DMS53 treated with DMSO at 0.1 percent for 48 hours (cell line): ENCODE data around the gene FAM83G.

Source experiments
- DNase-seq: peaks from one replicate; lab custom pipeline; 2025; ENCODE audit not compliant: unreplicated experiment; lab: John Stamatoyannopoulos, UW

The FAM83G gene

DNA sequence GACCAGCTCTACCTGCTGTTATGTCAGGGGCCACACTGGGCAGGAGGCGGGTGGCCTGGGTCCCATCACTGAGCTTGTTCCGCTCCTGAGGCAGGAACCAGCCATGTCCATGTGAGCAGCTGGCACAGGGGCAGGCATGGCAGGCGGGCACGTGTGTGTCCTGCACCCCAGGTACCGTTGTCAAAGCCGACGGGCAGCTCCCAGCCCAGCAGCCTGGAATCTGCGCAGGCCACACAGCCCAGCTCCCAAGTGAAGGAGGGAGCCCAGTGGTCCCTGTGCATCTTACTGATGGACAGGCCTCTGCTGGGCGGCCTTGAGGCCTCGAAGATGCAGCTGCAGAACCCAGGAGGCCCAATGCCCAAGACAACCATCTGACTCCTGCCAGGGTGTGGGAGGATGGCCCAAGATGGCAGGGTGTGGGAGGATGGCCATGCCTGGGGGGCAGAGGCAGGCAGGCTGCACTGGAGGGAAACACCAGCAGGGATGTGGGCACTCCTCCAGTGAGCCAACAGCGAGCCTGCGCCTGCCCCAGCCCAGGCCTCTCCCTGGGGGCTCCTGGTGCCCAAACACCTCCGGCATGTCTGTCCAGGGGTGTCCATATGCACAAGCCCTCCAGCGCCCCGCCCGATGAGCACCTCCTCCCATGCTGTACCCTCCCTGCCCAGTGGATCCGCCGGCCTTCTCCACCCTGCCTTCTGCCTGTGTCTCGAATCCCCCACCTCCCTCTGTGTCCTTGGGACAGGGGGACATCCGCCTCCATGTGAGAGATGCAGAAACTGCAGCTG is 12.8 kb downstream of the FAM83G start:
- DNase-seq: no peak

DNA sequence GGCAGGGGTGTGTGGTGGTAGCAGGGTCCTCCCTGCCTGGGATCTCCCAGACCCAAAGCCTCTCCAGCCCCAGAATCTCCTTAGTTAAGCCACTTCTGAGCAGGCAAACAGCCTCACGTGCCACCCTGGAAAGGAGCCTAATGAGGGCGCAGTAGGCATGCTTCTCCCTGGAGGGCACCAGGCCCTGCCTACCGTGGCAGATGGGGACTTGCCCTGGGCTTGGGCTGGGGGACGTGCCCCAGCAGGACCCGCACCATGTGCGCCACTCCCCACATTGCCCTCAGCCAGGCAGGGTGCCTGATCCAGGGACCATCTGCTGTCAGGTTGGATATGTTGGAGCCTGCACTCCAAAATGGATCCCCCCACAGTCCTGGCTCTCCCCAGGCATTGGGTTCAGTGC is 14.2 kb downstream of the FAM83G start:
- DNase-seq: no peak

DNA sequence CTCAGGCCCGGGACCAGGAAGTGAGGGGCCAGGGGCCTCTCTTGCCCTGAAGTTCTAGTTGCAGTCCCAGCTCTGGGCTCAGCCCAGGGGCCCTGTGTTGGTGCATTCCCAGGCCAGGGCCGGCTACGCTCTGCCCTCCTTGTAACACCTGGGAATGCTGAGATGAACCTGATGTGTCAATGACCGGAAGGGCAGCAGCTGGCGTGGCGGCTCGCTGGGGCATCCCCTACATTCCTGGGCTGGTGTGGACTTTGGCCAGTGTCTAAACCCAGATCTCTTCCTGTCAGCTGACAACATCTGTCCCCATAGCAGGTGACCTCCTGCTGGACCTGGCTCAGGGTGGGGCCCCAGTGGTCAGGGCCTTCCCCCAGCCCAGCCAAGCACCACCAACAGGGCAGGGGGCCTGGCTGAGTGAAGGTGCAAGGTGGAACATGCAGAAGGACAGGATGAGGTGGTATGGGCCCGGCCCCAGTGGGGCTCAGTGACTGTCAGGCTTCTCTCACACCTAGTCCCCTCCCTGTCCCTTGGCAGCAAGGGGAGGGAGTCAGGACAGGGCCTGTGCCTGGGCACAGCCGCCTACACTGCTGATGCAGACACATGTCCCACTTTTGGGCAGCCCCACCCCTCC is 15.9 kb downstream of the FAM83G start:
- peak; percentile 21 for DNase-seq

DNA sequence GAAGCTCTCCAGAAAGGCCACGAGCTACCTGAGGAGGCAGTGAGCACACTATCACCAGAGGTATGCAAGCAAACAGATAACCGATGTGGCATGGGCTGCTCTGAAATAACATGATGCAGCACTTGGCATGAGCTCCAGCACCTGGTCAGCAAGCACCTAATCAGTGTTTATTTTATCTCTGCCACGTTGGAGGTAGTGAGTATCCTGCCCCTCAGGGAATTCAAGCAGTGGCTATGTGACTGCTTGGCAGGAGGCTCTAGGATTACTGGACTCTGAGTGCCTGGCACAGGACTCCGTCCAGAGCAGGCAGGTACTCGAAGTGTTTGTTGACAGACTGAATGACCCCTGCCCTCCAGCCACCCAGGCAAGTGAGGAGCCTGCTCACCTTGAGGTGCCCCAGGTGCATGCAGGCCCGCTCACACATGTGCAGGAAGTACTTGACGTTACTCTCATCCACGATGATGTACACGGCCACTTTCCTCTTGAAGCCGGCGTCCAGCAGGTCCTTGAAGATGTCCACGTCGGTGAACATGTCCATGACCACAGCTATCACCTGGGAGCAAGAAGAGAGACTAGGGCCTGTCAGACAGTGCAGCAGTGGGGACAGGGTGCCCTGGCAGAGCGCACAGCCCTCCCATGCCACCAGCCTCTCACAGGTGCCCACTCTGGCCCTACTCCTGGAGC is 16.6 kb downstream of the FAM83G start:
- DNase-seq: peak; percentile 9

DNA sequence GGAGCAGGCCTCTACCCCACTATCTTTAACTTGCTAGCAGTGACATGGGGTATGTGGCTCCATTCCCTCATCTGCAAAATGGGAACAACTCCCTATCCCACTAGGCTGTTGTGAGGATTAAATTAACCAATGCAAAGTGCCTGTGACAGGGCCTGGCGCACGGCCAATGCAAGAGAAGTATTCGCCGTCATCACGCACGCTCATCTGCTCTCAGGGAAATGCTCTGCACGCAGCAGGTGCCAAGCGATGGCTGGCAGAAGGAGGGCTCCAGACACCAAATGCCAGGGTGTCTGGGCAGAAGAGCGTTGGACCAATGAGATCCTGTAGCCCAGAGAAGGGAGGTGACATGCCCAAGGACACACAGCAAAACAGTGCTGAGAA is 17.3 kb downstream of the FAM83G start:
- DNase-seq: no peak

DNA sequence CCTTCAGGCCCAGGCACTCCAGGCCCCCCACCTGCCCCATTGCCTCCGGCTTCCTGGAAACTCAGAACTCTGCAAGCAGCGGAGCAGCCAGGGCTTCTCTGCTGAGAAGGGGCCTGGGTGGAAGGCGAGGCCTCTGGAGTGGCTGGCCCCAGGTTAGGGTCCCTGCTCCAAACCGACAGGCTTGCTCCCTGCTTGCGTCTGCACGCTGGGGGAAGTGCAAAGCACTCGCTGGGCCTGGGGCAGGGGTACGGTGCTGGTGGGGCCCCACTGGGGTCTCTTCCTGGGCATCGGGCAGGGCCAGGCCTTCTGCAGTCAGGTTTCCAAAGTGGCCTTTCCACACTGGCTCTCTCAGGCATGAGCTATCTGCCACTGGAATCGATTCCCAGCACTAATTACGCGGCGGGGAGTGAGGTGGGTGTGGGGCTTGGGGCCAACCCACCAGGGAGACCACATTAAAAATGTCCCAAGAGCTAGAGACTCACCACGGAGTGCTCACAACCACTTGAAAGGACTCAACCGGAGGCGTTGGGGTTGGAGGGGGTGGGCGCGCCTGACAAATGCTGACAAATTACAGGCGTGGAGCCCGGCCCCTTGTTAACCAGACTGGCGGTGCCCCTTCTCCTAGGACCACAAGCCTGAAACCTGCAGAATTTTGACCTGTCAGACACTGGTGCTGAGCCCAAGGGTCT is 17.9 kb downstream of the FAM83G start:
- DNase-seq: no peak

DNA sequence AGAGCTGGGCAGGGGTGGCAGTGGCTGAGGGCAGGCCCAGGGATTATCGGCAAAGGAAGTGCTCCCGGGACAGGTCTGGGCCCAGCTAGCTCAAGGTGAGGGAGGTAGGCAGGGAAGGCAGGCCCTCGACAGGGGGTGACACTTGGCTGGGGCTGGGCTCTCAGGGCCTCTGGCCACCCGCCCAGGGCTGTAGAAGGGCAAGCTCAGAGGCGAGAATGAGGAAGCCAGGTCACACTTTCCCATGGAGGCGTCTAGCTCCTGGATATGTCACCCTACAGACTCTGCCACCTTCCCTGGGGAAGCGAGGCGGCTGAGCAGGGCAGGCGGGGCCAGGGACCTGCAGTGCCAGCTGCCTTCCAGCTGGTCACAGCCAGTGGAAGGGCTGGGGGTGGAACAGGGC is 19.1 kb downstream of the FAM83G start:
- DNase-seq: no peak

DNA sequence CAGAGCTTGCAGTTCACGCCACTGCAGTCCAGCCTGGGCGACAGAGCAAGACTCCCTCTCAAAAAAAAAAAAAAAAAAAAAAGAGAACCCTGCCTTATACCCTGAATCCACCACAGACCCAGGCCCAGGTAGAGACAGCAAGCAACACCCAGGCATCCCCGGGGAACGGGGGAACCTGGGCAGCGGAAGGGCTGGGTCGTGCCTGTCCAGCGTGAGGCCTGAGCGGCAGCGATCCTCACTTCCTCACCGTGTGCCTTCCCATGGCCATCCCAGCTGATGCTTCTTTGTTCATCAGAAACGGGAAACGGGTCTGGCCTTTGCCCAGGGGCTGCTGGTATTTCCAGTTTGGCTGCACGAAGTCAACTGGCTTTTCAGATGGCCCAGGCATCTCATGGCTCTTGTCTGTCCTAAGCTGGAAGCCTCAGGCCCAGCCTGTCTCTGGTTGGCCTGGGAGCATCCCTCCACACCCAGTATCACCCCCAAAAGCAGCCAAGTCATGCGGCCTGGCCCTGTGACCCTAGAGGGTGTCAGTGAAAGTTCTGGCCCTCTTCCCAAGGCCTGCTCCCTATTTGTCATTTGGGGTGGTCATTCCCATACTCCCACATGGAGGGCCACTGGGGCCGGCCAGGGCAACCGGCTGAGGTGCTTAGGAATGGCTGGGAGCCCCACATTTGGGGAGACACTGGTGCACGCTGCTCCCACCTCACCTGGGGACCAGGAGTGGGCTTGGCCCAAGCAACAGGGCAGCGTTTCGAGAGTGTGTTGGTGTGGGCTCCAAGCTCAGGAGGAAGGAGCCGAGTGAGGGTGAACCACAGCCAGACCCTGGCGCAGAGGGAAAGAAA is 20.1 kb downstream of the FAM83G start:
- no peak for DNase-seq

DNA sequence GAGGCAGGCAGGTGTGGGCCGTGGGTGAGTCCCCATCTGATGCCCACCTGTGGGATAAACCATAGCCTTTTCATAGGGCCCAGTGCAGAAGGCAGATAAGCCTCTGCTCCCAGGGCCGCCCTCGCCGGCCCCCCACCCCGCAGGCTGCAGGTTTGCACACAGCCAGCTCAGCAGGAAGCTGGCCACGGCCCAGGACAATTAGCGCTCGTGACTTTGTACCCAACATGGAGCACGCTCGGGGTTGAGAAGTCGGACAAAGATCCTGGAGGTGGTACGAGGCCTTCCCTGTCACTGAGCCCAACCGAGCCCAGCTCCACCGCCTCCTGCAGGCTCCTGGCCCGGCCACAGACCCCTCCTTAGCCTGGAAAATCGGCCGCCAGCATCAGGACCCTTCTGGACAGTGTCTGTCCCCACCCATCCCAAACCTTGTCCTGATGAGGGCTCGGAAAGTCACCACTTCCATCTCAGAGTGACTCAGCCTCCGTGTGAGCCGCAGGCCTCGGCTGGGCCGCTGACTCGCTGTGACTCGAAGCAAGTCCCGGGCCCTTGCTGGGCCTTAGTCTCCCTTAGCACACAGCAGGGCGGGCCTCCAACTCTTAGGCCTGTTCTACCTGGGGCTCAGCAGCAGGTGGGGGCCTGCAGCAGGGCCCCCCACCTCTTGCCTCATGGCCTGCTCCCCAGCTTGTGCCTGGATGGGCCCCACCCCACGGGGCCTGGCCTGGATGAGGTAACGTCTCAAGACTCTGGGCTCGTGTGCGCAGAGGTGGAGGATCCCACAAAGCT is 22.7 kb downstream of the FAM83G start:
- no peak for DNase-seq

DNA sequence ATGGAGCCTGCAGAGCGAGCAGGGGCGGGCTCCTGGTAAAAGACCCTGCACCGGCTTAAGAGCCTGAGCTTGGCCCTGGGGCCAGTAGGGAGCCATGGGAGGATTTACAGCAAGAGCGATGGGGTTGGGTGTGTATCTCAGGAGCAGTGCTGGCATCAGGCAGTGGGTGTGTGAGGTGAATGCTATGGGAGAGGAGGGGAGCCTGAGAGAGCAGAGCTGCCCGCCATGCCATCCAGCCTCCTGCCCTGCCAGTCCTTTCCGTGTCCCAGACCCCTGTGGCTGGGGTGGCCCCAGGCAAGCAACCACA is 23.3 kb downstream of the FAM83G start:
- DNase-seq: no peak

DNA sequence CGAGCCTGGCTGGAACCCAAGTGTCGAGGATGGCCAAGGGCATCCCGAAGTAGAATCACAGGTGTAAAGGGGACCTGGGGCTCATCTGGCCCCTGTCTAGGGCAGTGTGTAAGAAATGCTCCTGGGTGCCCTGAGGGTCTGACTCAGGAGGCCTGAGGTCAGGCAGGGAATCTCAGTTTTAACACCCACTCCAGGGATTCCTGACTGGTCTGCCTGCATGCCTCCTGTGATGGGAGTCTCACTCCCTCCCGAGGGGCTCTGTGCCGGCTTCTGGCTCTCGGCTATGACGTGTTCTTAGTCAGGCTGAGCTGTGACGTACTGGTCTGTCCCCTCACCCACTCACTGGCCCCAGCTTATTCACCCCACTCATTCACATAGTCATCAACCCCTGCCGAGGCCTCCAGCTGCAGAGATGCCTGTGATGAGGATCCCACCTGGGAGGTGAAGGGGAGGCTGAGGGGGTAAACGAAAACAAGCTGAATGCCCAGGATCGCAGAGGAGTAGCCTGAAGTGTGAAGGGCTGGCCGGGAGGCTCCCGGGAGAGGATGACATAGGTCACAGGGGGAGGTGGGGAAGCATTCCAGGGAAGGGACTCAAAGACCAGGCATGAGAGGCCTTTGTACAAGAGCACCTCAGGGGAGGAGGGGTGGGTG is 23.8 kb downstream of the FAM83G start:
- no peak for DNase-seq

DNA sequence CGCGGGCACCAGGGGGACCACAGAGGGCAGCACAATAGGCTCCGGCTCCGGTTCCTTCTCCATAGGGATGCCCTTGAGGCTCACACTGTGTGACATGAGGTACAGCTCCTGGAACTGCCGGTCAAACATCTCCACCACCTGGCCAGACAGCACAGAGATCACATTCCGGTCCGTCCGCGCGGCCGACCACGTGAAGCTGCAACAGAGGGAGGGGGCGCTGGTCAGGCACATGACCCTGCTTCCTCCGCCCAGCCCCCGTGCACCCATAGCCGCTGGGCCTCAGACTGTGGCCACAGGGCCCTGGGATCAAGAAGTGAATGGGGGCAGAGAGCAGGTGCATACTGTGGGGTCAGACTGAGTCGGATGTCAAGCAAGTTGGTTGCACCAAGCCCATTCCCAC is 25.9 kb downstream of the FAM83G start:
- no peak for DNase-seq

DNA sequence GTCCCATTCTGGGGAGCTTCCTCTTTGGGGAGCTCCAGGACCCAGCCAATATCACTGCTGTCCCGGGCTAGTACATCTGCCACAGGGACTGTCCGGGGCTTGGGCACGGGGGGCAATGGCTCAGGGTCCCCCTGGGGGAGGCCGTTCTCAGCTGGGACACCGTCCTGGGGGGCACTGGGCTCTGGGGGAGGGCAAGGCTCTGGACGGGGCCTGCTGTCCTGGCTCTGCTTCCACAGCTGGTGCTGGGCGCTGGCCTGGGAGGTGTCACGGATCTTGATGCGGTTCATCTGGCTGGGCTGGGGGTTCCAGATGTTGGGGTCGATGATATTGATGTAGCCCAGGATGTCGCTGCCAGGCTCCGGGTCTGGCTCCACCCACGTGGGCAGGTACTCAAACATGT is 26.5 kb downstream of the FAM83G start:
- no peak for DNase-seq

DNA sequence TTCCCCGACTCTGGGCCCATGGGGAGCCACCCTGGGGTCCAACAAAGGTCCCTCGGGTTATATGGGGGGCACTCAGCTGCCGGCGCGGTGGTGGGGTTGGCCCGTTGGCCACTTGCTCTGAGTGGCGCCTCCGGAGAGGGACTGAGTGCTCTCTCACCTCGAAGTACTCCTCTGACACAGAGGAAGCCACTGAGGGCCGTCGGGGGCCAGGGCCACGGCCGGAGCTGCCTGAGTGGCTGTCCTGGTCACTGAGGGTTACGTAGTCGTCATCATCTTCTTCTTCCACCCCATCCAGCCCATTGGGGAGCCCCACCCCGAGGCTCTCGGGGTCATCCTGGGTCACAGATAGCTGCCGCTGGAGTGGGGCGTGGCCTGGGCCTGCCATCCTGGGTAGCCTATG is 26.9 kb downstream of the FAM83G start:
- DNase-seq: no peak

DNA sequence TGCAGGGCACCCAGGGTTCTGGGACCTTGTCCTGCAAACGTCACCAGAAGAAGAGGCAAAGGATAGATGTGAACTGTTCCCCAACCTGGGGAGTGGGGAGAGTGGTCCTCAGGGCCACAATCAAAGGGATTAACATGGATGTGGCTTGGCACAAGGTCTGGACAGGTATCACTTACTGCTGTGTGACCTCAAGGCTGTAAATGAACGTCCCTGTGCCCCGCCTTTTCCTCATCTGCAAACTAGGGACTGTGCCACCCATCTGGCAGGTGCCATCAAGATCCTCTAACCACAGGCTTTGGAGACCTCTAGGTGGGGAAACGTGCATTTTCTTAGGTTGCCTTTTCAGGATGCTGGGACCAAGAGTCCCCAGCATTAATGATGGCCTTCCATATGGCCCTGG is 27.5 kb downstream of the FAM83G start:
- DNase-seq: no peak

DNA sequence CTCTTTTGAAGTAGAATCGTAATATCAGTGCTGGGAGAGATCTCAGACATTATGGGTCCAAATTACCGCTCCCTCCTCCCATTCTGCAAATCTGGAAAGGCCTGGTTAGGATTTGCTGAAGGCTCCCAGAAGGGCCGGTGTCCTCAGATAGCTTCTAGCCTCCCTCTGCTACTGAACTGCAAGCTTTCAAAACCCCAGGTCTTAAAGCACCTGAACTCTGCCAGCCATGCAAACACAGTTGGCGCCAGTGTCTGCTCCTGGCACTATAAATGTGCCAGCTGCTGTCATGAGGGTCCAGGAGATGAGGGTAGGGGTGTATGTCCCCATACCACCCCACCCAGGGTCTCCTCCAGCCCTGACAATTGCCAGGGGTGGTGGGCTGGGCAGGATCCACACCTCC is 28.4 kb downstream of the FAM83G start:
- DNase-seq: no peak

DNA sequence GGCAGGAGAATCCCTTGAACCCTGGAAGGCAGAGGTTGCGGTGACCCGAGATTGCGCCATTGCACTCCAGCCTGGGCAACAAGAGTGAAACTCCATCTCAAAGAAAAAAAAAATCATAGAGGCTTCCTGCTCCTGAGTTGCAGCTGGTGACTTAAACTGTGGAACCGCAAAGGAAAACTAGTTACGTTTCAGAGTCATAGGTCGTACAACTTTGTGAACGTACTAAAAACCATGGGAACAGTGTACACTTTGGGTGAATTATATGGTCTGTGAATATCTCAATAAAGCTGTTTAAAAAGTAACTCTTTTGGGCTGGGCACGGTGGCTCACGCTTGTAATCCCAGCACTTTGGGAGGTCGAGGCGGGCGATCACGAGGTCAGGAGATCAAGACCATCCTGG is 29.0 kb downstream of the FAM83G start:
- no peak for DNase-seq

DNA sequence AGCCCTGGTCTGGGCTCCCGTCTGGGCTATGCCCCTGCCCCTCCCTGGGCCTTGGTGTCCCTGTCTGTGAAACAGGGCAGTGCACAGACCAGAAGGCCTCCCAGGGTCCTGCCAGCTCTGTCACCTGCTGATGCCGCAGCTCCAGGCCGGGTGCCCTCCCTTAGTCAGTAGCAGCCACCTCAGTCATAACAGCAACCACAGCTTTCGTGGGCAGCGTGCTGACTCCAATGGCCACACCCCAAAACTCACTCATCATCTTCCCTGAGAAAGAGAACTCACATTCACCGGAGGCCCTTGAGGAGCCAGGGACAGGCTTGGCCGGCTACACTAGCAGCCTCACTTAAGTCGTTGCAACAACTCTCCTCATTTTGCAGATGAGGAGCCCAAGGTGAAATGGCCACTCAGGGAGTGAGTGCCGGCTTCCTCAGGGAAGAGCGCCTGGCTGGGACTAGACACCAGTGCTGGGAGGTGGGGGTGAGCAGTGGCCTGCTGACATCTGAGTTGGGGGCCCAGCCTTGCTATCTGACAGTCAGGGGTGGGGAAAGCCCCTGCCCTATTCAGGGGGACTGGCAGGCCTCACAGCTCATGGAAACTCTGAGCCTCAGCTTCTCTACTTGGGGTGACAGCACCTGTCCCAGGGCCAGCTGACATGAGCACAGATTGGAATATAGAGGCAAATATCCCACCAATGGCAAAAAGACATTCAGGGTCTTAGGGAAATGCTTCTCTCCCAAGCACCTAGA is 30.0 kb downstream of the FAM83G start:
- no peak for DNase-seq

DNA sequence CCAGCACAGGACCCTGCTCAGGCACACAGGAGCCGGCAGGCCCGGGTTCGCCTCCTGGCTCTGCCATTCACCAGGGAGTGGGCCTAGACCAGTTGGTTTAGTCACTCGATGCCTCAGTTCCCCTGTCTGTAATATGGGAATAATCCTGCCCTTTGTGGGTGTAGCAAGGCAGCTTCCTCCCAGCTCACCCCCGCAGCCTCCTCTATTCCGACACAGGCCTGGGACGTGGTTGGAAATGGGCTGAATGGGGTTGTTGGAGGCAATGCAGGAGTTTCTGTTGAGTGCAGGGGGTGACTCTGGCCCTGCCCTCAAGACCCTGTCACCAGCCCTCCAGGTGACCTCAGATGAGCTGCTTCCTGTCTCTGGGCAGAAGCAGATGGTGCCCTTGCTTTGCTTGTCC is 32.8 kb downstream of the FAM83G start:
- DNase-seq: no peak
